Measurements from ENCODE around the gene INTS15.
"Not testable (repeated sequence)": the region's sequence is repeated elsewhere in the genome, so short reads cannot be mapped to it uniquely, and the experiment has no call there.

The INTS15 gene

DNA sequence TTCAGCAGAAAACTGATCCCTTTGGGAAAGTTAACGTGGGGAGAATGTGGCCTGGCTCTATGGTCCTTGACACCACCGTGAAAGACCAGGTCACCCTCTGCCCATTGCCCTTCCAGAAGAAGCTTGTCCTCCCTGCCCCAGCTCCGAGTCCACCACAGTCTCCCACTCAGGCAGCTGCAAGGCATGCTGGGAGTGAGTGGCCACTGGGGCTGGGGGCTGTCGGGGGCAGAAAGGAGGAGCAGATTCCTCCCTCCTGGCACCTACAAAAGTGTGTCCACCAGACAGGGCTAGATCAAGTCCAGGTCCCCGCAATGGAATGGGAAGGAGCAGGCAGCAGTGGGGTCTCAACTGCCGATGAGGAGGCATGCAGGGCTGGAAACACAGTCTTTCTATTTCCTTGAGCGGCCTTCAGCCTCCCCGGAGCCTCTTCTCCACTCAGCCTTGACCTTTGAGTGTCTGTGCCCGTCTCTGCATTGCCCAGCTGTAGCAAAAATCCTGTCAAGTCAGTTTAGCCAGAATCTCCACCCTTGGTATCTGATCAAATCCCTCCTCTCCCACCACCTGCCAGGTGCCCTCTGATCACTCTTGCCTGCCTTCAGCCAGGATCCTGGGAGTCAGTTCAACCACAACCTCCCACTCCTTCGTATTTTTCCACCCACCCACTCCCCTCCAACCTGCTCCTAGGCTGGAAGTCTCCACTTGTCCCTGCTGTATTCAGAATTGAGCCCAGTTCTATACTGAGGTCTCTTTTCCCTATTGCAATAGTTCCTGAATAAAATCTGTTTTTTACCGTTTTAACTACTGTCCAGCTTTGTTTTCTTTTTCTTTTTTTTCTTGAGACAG is 40.4 kb downstream of the INTS15 start:
- Histone ChIP-seq H3K4me3 (ENCODE audit: low read depth in 1 of 5, low read length in 5 of 5) (no peak overlapping the region), H3K4me1 (ENCODE audit: control insufficient read depth in 5 of 5, insufficient read depth in 5 of 5, low read length in 5 of 5) (no peaks in the 10 kb centered on the region), H3K9ac (ENCODE audit: low read length in 5 of 5) (no peak overlapping the region), H3K9me3 (ENCODE audit: control insufficient read depth in 5 of 5, low read length in 5 of 5) (no peaks in the 10 kb centered on the region), H3K27me3 (ENCODE audit: control insufficient read depth in 5 of 5, insufficient read depth in 4 of 5, low read length in 5 of 5) (peaks cover 0 to 3% (median 0%) of the 10 kb centered on the region in 5 donors), H3K36me3 (ENCODE audit: control insufficient read depth in 5 of 5, insufficient read depth in 5 of 5, low read length in 5 of 5) (no peaks in the 10 kb centered on the region), H3K27ac (ENCODE audit: low read depth, low read length) (no peak overlapping the region)

GRCh38 chr7:6631605-6632004 is 41.8 kb downstream of the INTS15 start:
- H3K4me1 ChIP-seq (ENCODE audit: control insufficient read depth in 5 of 5, insufficient read depth in 5 of 5, low read length in 5 of 5): peaks cover 0 to 6% (median 5%) of the 10 kb centered on the region in 5 donors
- H3K36me3 ChIP-seq (ENCODE audit: control insufficient read depth in 5 of 5, insufficient read depth in 5 of 5, low read length in 5 of 5): no peaks in the 10 kb centered on the region
- peaks cover 0 to 3% (median 0%) of the 10 kb centered on the region in 5 donors for H3K27me3 ChIP-seq (ENCODE audit: control insufficient read depth in 5 of 5, insufficient read depth in 4 of 5, low read length in 5 of 5)
- H3K4me3 ChIP-seq (ENCODE audit: low read depth in 1 of 5, low read length in 5 of 5): no peak overlapping the region
- no peak overlapping the region for H3K9ac ChIP-seq (ENCODE audit: low read length in 5 of 5)
- H3K27ac ChIP-seq (ENCODE audit: low read depth, low read length): no peak overlapping the region
- no peaks in the 10 kb centered on the region for H3K9me3 ChIP-seq (ENCODE audit: control insufficient read depth in 5 of 5, low read length in 5 of 5)

- Histone ChIP-seq H3K9me3 (ENCODE audit: control insufficient read depth in 5 of 5, low read length in 5 of 5) (no peaks in the 10 kb centered on the region), H3K4me1 (ENCODE audit: control insufficient read depth in 5 of 5, insufficient read depth in 5 of 5, low read length in 5 of 5) (peaks cover 2 to 25% (median 21%) of the 10 kb centered on the region in 5 donors), H3K4me3 (ENCODE audit: low read depth in 1 of 5, low read length in 5 of 5) (no peak overlapping the region), H3K27ac (ENCODE audit: low read depth, low read length) (no peak overlapping the region), H3K27me3 (ENCODE audit: control insufficient read depth in 5 of 5, insufficient read depth in 4 of 5, low read length in 5 of 5) (peaks cover 0 to 3% (median 0%) of the 10 kb centered on the region in 5 donors), H3K9ac (ENCODE audit: low read length in 5 of 5) (no peak overlapping the region), H3K36me3 (ENCODE audit: control insufficient read depth in 5 of 5, insufficient read depth in 5 of 5, low read length in 5 of 5) (no peaks in the 10 kb centered on the region)
Measured at GRCh38 chr7:6634021-6634420, 44.2 kb downstream of the INTS15 start.

GRCh38 chr7:6634971-6635370 is 45.1 kb downstream of the INTS15 start:
- not testable (repeated sequence) for H3K9ac ChIP-seq (ENCODE audit: low read length in 5 of 5); H3K27ac ChIP-seq (ENCODE audit: low read depth, low read length); H3K9me3 ChIP-seq (ENCODE audit: control insufficient read depth in 5 of 5, low read length in 5 of 5); H3K27me3 ChIP-seq (ENCODE audit: control insufficient read depth in 5 of 5, insufficient read depth in 4 of 5, low read length in 5 of 5); H3K36me3 ChIP-seq (ENCODE audit: control insufficient read depth in 5 of 5, insufficient read depth in 5 of 5, low read length in 5 of 5); H3K4me3 ChIP-seq (ENCODE audit: low read depth in 1 of 5, low read length in 5 of 5)
- H3K4me1 ChIP-seq (ENCODE audit: control insufficient read depth in 5 of 5, insufficient read depth in 5 of 5, low read length in 5 of 5): peaks cover 2 to 32% (median 28%) of the 10 kb centered on the region in 5 donors

DNA sequence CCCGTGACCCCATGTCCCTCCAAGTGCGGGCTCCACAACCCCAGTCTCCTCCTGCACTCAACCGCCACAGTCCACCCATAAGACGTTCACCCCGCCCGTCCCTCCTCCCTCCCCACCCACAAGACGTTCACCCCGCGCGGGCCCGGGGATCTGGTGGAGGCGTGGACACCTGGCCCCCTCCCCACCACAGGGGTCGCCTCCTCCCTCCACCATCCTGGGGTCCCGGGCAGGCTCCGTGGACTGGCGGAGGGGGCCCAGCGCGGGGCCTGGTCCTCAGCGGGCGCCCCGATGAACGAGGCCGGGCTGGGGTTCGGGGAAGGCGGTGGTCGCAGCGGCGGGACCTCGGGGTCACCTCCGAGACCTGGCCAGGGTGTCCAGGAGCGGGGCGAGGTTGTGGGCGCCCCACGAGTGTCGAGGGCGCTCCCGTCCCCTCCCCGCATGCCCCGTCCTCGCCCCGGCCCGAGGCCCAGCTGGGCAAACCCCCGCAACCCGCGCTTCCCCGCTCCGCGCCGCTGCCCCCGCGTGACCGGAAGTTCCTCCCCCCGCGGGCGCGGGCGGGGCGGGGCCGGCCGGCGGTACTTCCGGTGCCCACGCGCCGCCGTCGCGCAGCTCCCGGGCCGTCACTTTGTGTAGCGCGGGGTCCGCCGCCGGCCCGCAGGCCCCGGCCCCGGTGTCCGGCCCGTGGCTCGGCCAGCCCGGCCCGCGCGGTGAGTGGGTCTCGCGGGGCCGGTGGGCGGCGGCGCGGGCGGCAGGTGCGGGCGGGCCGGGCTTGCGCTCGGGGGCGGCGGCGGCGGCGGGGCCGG is 47.1 kb downstream of the INTS15 start, which contains the start of gene ZNF316:
Gene ZNF316, plus strand, starts transcription at position 578 of the 803 bp plus-strand sequence. CDS start 5,092 bp downstream, outside the sequence.
- no peaks in the 10 kb centered on the region for H3K9me3 ChIP-seq (ENCODE audit: control insufficient read depth in 5 of 5, low read length in 5 of 5)
- peak within 1 kb of the TSS in 4 of 5 donors; percentile 82 to 91 (median 84) for H3K9ac ChIP-seq (ENCODE audit: low read length in 5 of 5)
- H3K4me3 ChIP-seq (ENCODE audit: low read depth in 1 of 5, low read length in 5 of 5): peak within 1 kb of the TSS; percentile 64 to 75 (median 70)
- H3K4me1 ChIP-seq (ENCODE audit: control insufficient read depth in 5 of 5, insufficient read depth in 5 of 5, low read length in 5 of 5): peaks cover 7 to 34% (median 28%) of the 10 kb centered on the region in 5 donors
- peaks cover 0 to 15% (median 12%) of the 10 kb centered on the region in 5 donors for H3K36me3 ChIP-seq (ENCODE audit: control insufficient read depth in 5 of 5, insufficient read depth in 5 of 5, low read length in 5 of 5)
- H3K27me3 ChIP-seq (ENCODE audit: control insufficient read depth in 5 of 5, insufficient read depth in 4 of 5, low read length in 5 of 5): peaks cover 0 to 3% (median 0%) of the 10 kb centered on the region in 5 donors
- H3K27ac ChIP-seq (ENCODE audit: low read depth, low read length): peak within 1 kb of the TSS; percentile 17

GRCh38 chr7:6637544-6638229 is 47.9 kb downstream of the INTS15 start:
- Histone ChIP-seq H3K9ac (ENCODE audit: low read length in 5 of 5) (peak overlapping the region in 4 of 5 donors; percentile 68 to 87 (median 80)), H3K4me3 (ENCODE audit: low read depth in 1 of 5, low read length in 5 of 5) (peak overlapping the region; percentile 64 to 75 (median 69)), H3K27me3 (ENCODE audit: control insufficient read depth in 5 of 5, insufficient read depth in 4 of 5, low read length in 5 of 5) (no peaks in the 10 kb centered on the region), H3K27ac (ENCODE audit: low read depth, low read length) (peak overlapping the region; percentile 17), H3K36me3 (ENCODE audit: control insufficient read depth in 5 of 5, insufficient read depth in 5 of 5, low read length in 5 of 5) (peaks cover 0 to 22% (median 19%) of the 10 kb centered on the region in 5 donors), H3K4me1 (ENCODE audit: control insufficient read depth in 5 of 5, insufficient read depth in 5 of 5, low read length in 5 of 5) (peaks cover 7 to 34% (median 28%) of the 10 kb centered on the region in 5 donors), H3K9me3 (ENCODE audit: control insufficient read depth in 5 of 5, low read length in 5 of 5) (no peaks in the 10 kb centered on the region)

GRCh38 chr7:6639032-6639431 is 49.2 kb downstream of the INTS15 start:
- peaks cover 0 to 35% (median 33%) of the 10 kb centered on the region in 5 donors for H3K36me3 ChIP-seq (ENCODE audit: control insufficient read depth in 5 of 5, insufficient read depth in 5 of 5, low read length in 5 of 5)
- H3K27ac ChIP-seq (ENCODE audit: low read depth, low read length): no peak overlapping the region
- peak overlapping the region in 3 of 5 donors; percentile 64 to 74 (median 69) for H3K4me3 ChIP-seq (ENCODE audit: low read depth in 1 of 5, low read length in 5 of 5)
- H3K27me3 ChIP-seq (ENCODE audit: control insufficient read depth in 5 of 5, insufficient read depth in 4 of 5, low read length in 5 of 5): no peaks in the 10 kb centered on the region
- peaks cover 7 to 34% (median 28%) of the 10 kb centered on the region in 5 donors for H3K4me1 ChIP-seq (ENCODE audit: control insufficient read depth in 5 of 5, insufficient read depth in 5 of 5, low read length in 5 of 5)
- peak overlapping the region in 2 of 5 donors; percentile 68 to 87 for H3K9ac ChIP-seq (ENCODE audit: low read length in 5 of 5)
- H3K9me3 ChIP-seq (ENCODE audit: control insufficient read depth in 5 of 5, low read length in 5 of 5): no peaks in the 10 kb centered on the region

DNA sequence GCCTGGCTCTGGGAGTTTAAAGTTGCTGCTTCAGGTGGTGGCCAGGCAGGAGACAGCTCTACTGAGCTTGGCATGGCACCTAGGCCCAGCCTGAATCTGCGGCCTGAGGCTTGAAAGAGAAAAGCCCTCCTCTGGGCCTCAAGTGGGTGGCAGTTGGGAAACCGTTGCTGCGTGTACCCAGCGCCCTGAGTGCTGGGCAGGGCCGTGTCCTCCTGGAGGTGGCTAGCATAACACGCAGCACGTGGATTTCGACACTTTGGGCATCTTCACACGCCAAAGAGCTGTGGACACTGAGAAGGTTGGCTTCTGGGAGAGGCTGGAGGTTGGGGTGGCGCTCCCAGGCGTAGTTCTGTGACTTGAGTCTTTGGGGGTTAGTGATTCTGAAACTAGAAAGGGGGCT is 49.8 kb downstream of the INTS15 start:
- Histone ChIP-seq H3K4me3 (ENCODE audit: low read depth in 1 of 5, low read length in 5 of 5) (no peak overlapping the region), H3K9ac (ENCODE audit: low read length in 5 of 5) (no peak overlapping the region), H3K4me1 (ENCODE audit: control insufficient read depth in 5 of 5, insufficient read depth in 5 of 5, low read length in 5 of 5) (peaks cover 7 to 34% (median 28%) of the 10 kb centered on the region in 5 donors), H3K9me3 (ENCODE audit: control insufficient read depth in 5 of 5, low read length in 5 of 5) (no peaks in the 10 kb centered on the region), H3K27me3 (ENCODE audit: control insufficient read depth in 5 of 5, insufficient read depth in 4 of 5, low read length in 5 of 5) (no peaks in the 10 kb centered on the region), H3K36me3 (ENCODE audit: control insufficient read depth in 5 of 5, insufficient read depth in 5 of 5, low read length in 5 of 5) (peaks cover 0 to 41% (median 39%) of the 10 kb centered on the region in 5 donors), H3K27ac (ENCODE audit: low read depth, low read length) (peak overlapping the region; percentile 23)

- no peak overlapping the region for H3K4me3 ChIP-seq (ENCODE audit: low read depth in 1 of 5, low read length in 5 of 5)
- H3K27me3 ChIP-seq (ENCODE audit: control insufficient read depth in 5 of 5, insufficient read depth in 4 of 5, low read length in 5 of 5): no peaks in the 10 kb centered on the region
- no peaks in the 10 kb centered on the region for H3K9me3 ChIP-seq (ENCODE audit: control insufficient read depth in 5 of 5, low read length in 5 of 5)
- H3K4me1 ChIP-seq (ENCODE audit: control insufficient read depth in 5 of 5, insufficient read depth in 5 of 5, low read length in 5 of 5): peaks cover 7 to 34% (median 28%) of the 10 kb centered on the region in 5 donors
- H3K36me3 ChIP-seq (ENCODE audit: control insufficient read depth in 5 of 5, insufficient read depth in 5 of 5, low read length in 5 of 5): peaks cover 0 to 47% (median 45%) of the 10 kb centered on the region in 5 donors
- H3K27ac ChIP-seq (ENCODE audit: low read depth, low read length): peak overlapping the region; percentile 23
- no peak overlapping the region for H3K9ac ChIP-seq (ENCODE audit: low read length in 5 of 5)
Measured at GRCh38 chr7:6640246-6640721, 50.5 kb downstream of the INTS15 start.
